Loucy (cell line): ENCODE measurements around the gene PDXDC1.
"Not testable (repeated sequence)": the region's sequence is repeated elsewhere in the genome, so short reads cannot be mapped to it uniquely, and the experiment has no call there.

Source experiments
- CTCF ChIP-seq: fragments of 200-600 bp; sonication (generic); conservative IDR thresholded peaks from 2 replicates; pipeline ENCODE4 v1.5.1; 2014; ENCODE audit warnings: mild to moderate bottlenecking, antibody characterized with exemption, low read length
- EZH2phosphoT487 ChIP-seq: fragments of 200-600 bp; IDR thresholded peaks from 2 replicates; pipeline ENCODE4 v1.6.1; 2018; ENCODE audit warnings: antibody characterized with exemption, mild to moderate bottlenecking, moderate library complexity, borderline replicate concordance

GRCh38 chr16:15021429-15021828 is 46.6 kb downstream of the PDXDC1 start:
- TF ChIP-seq CTCF, EZH2phosphoT487: not testable (repeated sequence)
